ENCODE measurements around the gene FRMD4A.

FRMD4A gene

GRCh38 chr10:13822490-13822889 lies 508.2 kb downstream of the FRMD4A start:
- Histone ChIP-seq H3K9me3 (replicated peaks in 1 of 2; ENCODE audit: control insufficient read depth in 2 of 2, insufficient read depth in 1 of 2, low read depth in 1 of 2, low read length in 2 of 2) (peaks cover 0 to 17% of the 10 kb centered on the region in 2 donors), H2BK120ac (ENCODE audit: low read depth, low read length) (no peak overlapping the region), H3K27me3 (ENCODE audit: control insufficient read depth in 3 of 3, insufficient read depth in 3 of 3, low read depth in 1 of 3, low read length in 3 of 3) (no peaks in the 10 kb centered on the region), H3K14ac (ENCODE audit: low read length) (no peak overlapping the region), H2AFZ (ENCODE audit: low read length) (no peak overlapping the region), H3K4me1 (ENCODE audit: control insufficient read depth in 2 of 2, insufficient read depth in 1 of 2, low read depth in 1 of 2, low read length in 2 of 2) (peaks cover 26 to 33% of the 10 kb centered on the region in 2 donors), H3K23ac (ENCODE audit: low read depth, low read length, poor library complexity) (no peak overlapping the region), H4K8ac (ENCODE audit: low read depth, low read length) (no peak overlapping the region), H3K36me3 (replicated peaks in 1 of 2; ENCODE audit: control insufficient read depth in 2 of 2, insufficient read depth in 2 of 2, low read length in 2 of 2) (peaks cover 2 to 36% of the 10 kb centered on the region in 2 donors), H3K4me2 (ENCODE audit: insufficient read depth, low read length, poor library complexity, severe bottlenecking) (no peak overlapping the region), H3K79me1 (ENCODE audit: low read depth, low read length) (peaks cover 5% of the 10 kb centered on the region), H3K4me3 (ENCODE audit: low read length in 2 of 2) (no peak overlapping the region), H3K9ac (ENCODE audit: low read depth, low read length, poor library complexity) (no peak overlapping the region), H2BK5ac (ENCODE audit: low read length) (no peak overlapping the region), H3K4ac (ENCODE audit: low read length) (no peak overlapping the region), H3K27ac (replicated peaks; ENCODE audit: low read length) (no peak overlapping the region), H4K91ac (ENCODE audit: low read depth, low read length, poor library complexity) (no peak overlapping the region), H2BK15ac (ENCODE audit: low read length) (no peak overlapping the region), H2AK5ac (ENCODE audit: low read depth, low read length) (no peak overlapping the region), H2BK12ac (ENCODE audit: low read length) (no peak overlapping the region), H3K18ac (ENCODE audit: low read length) (no peak overlapping the region)
- DNase-seq (ENCODE audit: low spot score): no peak
- no CpG with 5 or more reads among the region's 3 CpGs for WGBS, 2 donors (ENCODE audit: extremely low coverage in 2 of 2, insufficient read length in 2 of 2, insufficient replicate concordance in 1 of 2)

- Histone ChIP-seq H3K23ac (ENCODE audit: low read depth, low read length, poor library complexity) (no peak overlapping the region), H3K9ac (ENCODE audit: low read depth, low read length, poor library complexity) (peak overlapping the region; percentile 53), H2BK5ac (ENCODE audit: low read length) (peak overlapping the region; percentile 40), H3K79me1 (ENCODE audit: low read depth, low read length) (peaks cover 5% of the 10 kb centered on the region), H3K4me3 (ENCODE audit: low read length in 2 of 2) (no peak overlapping the region), H3K27ac (replicated peaks; ENCODE audit: low read length) (no peak overlapping the region), H3K36me3 (replicated peaks in 1 of 2; ENCODE audit: control insufficient read depth in 2 of 2, insufficient read depth in 2 of 2, low read length in 2 of 2) (peaks cover 2 to 41% of the 10 kb centered on the region in 2 donors), H2AFZ (ENCODE audit: low read length) (no peak overlapping the region), H3K14ac (ENCODE audit: low read length) (no peak overlapping the region), H3K27me3 (ENCODE audit: control insufficient read depth in 3 of 3, insufficient read depth in 3 of 3, low read depth in 1 of 3, low read length in 3 of 3) (no peaks in the 10 kb centered on the region), H2AK5ac (ENCODE audit: low read depth, low read length) (peak overlapping the region; percentile 81), H3K4ac (ENCODE audit: low read length) (no peak overlapping the region), H4K8ac (ENCODE audit: low read depth, low read length) (no peak overlapping the region), H2BK15ac (ENCODE audit: low read length) (no peak overlapping the region), H3K9me3 (replicated peaks in 1 of 2; ENCODE audit: control insufficient read depth in 2 of 2, insufficient read depth in 1 of 2, low read depth in 1 of 2, low read length in 2 of 2) (peaks cover 8 to 32% of the 10 kb centered on the region in 2 donors), H3K18ac (ENCODE audit: low read length) (peak overlapping the region; percentile 92), H2BK120ac (ENCODE audit: low read depth, low read length) (no peak overlapping the region), H2BK12ac (ENCODE audit: low read length) (no peak overlapping the region), H3K4me1 (ENCODE audit: control insufficient read depth in 2 of 2, insufficient read depth in 1 of 2, low read depth in 1 of 2, low read length in 2 of 2) (peaks cover 24 to 27% of the 10 kb centered on the region in 2 donors), H3K4me2 (ENCODE audit: insufficient read depth, low read length, poor library complexity, severe bottlenecking) (peak overlapping the region; percentile 3), H4K91ac (ENCODE audit: low read depth, low read length, poor library complexity) (no peak overlapping the region)
- WGBS, 2 donors (ENCODE audit: extremely low coverage in 2 of 2, insufficient read length in 2 of 2, insufficient replicate concordance in 1 of 2): no CpG with 5 or more reads among the region's 9 CpGs
- DNase-seq (ENCODE audit: low spot score): no peak
These were observed 509.8 kb downstream of the FRMD4A start for GRCh38 chr10:13820964-13821337.

GRCh38 chr10:13820119-13820963 lies 510.4 kb downstream of the FRMD4A start:
- H3K9me3 ChIP-seq (replicated peaks in 1 of 2; ENCODE audit: control insufficient read depth in 2 of 2, insufficient read depth in 1 of 2, low read depth in 1 of 2, low read length in 2 of 2): peaks cover 8 to 32% of the 10 kb centered on the region in 2 donors

GRCh38 chr10:13816195-13816925 lies 514.4 kb downstream of the FRMD4A start:
- no peak for DNase-seq (ENCODE audit: low spot score)
- H3K23ac ChIP-seq (ENCODE audit: low read depth, low read length, poor library complexity): no peak overlapping the region
- H3K9me3 ChIP-seq (replicated peaks in 1 of 2; ENCODE audit: control insufficient read depth in 2 of 2, insufficient read depth in 1 of 2, low read depth in 1 of 2, low read length in 2 of 2): peaks cover 8 to 35% of the 10 kb centered on the region in 2 donors
- no peak overlapping the region for H2AK5ac ChIP-seq (ENCODE audit: low read depth, low read length)
- no peak overlapping the region for H3K18ac ChIP-seq (ENCODE audit: low read length)
- no peak overlapping the region for H2BK12ac ChIP-seq (ENCODE audit: low read length)
- H2BK5ac ChIP-seq (ENCODE audit: low read length): no peak overlapping the region
- H3K79me1 ChIP-seq (ENCODE audit: low read depth, low read length): peaks cover 5% of the 10 kb centered on the region
- H3K36me3 ChIP-seq (replicated peaks in 1 of 2; ENCODE audit: control insufficient read depth in 2 of 2, insufficient read depth in 2 of 2, low read length in 2 of 2): peaks cover 2 to 56% of the 10 kb centered on the region in 2 donors
- no peak overlapping the region for H3K27ac ChIP-seq (replicated peaks; ENCODE audit: low read length)
- WGBS, 2 donors (ENCODE audit: extremely low coverage in 2 of 2, insufficient read length in 2 of 2, insufficient replicate concordance in 1 of 2): no CpG with 5 or more reads among the region's 7 CpGs
- H2AFZ ChIP-seq (ENCODE audit: low read length): no peak overlapping the region
- H4K8ac ChIP-seq (ENCODE audit: low read depth, low read length): no peak overlapping the region
- H3K27me3 ChIP-seq (ENCODE audit: control insufficient read depth in 3 of 3, insufficient read depth in 3 of 3, low read depth in 1 of 3, low read length in 3 of 3): no peaks in the 10 kb centered on the region
- H2BK120ac ChIP-seq (ENCODE audit: low read depth, low read length): no peak overlapping the region
- H3K14ac ChIP-seq (ENCODE audit: low read length): no peak overlapping the region
- no peak overlapping the region for H3K9ac ChIP-seq (ENCODE audit: low read depth, low read length, poor library complexity)
- H2BK15ac ChIP-seq (ENCODE audit: low read length): no peak overlapping the region
- no peak overlapping the region for H3K4me2 ChIP-seq (ENCODE audit: insufficient read depth, low read length, poor library complexity, severe bottlenecking)
- H3K4me1 ChIP-seq (ENCODE audit: control insufficient read depth in 2 of 2, insufficient read depth in 1 of 2, low read depth in 1 of 2, low read length in 2 of 2): peaks cover 10 to 11% of the 10 kb centered on the region in 2 donors
- H3K4me3 ChIP-seq (ENCODE audit: low read length in 2 of 2): no peak overlapping the region
- no peak overlapping the region for H3K4ac ChIP-seq (ENCODE audit: low read length)
- no peak overlapping the region for H4K91ac ChIP-seq (ENCODE audit: low read depth, low read length, poor library complexity)

More at GRCh38 chr10:13820119-13820963, 510.4 kb downstream of the FRMD4A start:
- Histone ChIP-seq H2BK5ac (ENCODE audit: low read length) (peak overlapping the region; percentile 40), H3K18ac (ENCODE audit: low read length) (peak overlapping the region; percentile 92), H2AFZ (ENCODE audit: low read length) (no peak overlapping the region), H2AK5ac (ENCODE audit: low read depth, low read length) (peak overlapping the region; percentile 81), H3K36me3 (replicated peaks in 1 of 2; ENCODE audit: control insufficient read depth in 2 of 2, insufficient read depth in 2 of 2, low read length in 2 of 2) (peaks cover 2 to 44% of the 10 kb centered on the region in 2 donors), H3K9ac (ENCODE audit: low read depth, low read length, poor library complexity) (peak overlapping the region; percentile 79), H3K23ac (ENCODE audit: low read depth, low read length, poor library complexity) (no peak overlapping the region), H2BK12ac (ENCODE audit: low read length) (no peak overlapping the region), H4K91ac (ENCODE audit: low read depth, low read length, poor library complexity) (no peak overlapping the region), H3K4ac (ENCODE audit: low read length) (no peak overlapping the region), H3K27ac (replicated peaks; ENCODE audit: low read length) (no peak overlapping the region), H2BK15ac (ENCODE audit: low read length) (no peak overlapping the region), H4K8ac (ENCODE audit: low read depth, low read length) (no peak overlapping the region), H3K4me1 (ENCODE audit: control insufficient read depth in 2 of 2, insufficient read depth in 1 of 2, low read depth in 1 of 2, low read length in 2 of 2) (peaks cover 24 to 27% of the 10 kb centered on the region in 2 donors), H3K4me3 (ENCODE audit: low read length in 2 of 2) (no peak overlapping the region), H3K14ac (ENCODE audit: low read length) (no peak overlapping the region), H2BK120ac (ENCODE audit: low read depth, low read length) (no peak overlapping the region), H3K27me3 (ENCODE audit: control insufficient read depth in 3 of 3, insufficient read depth in 3 of 3, low read depth in 1 of 3, low read length in 3 of 3) (no peaks in the 10 kb centered on the region), H3K4me2 (ENCODE audit: insufficient read depth, low read length, poor library complexity, severe bottlenecking) (peak overlapping the region; percentile 3), H3K79me1 (ENCODE audit: low read depth, low read length) (peaks cover 5% of the 10 kb centered on the region)
- WGBS, 2 donors (ENCODE audit: extremely low coverage in 2 of 2, insufficient read length in 2 of 2, insufficient replicate concordance in 1 of 2): no CpG with 5 or more reads among the region's 19 CpGs
- DNase-seq (ENCODE audit: low spot score): no peak

Measured in neuronal stem cell (in vitro differentiated cells).